NOMO-1 (cell line): Measurements from ENCODE around the gene STX17.

Experiments
- DNase-seq, 2 experiments: peaks; one replicate each; lab custom pipeline; 2025; ENCODE audit not compliant: unreplicated experiment in 2 of 2; lab: John Stamatoyannopoulos, UW

STX17 gene

DNA sequence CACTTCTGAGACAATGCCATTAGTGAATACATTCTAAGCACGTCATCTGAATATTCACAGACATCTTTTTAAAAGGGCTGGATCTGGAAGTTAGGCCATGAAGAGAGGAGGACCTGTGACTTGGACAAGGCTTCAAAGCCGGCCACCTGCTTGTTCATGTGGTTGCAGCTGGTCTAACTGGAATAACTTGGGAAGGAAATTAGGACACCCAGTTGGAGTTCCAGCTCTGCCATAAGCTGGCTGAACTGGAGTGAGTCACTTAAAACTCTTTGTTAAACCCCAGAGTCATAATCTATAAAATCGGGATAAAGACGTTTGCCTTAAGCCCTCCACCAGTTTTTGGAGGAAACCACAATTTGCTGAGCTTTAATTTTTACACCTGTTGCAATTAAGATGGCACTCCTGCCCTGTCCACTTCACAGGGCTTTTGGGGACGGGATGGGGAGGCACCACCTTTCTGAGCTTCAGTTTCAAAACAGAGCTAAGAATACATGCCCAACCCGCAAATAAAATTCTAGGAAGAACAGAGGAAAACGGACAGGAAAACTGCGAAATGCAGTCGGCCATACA is 536 bp upstream of the STX17 start:
- DNase-seq, result no peak

DNA sequence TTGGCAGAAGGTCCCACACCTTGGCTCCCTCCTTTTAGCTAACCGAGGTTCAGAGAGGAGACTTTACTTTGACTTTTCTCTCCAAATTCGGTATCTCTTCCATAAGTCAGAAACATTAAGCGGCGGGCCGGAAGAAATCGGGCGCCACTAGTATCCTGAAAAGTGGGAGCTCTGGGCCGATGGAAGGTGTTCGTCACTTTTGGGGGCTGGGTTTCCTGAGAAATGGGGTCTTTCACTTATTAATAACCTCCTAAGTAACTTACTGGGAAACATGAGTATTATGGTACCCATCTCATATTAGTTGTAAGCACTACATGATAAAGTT is 716 bp downstream of the STX17 start:
- peak in 1 of 2 experiments; percentile 36 for DNase-seq

- DNase-seq, result no peak
Measured at GRCh38 chr9:99911600-99911999, 5.1 kb downstream of the STX17 start.

DNA sequence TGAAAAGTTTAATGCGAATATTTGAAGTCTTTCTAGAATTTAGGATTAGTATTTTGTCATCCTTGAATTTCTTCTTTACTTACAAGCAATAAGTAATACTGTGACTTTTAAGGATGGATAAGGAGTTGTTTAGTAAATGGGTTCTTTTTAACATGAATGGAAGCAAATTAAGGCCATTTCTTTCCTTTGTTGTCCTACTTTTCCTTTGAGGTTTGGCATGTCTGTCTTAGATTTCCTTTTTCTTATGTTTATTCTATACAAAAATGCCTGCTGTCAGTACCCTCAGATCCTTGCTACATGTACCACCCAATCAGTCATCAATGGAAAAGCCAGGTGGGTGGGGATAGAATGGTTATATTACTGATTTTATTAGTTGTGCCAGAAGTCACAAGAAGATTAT is 10.2 kb downstream of the STX17 start:
- no peak for DNase-seq

DNA sequence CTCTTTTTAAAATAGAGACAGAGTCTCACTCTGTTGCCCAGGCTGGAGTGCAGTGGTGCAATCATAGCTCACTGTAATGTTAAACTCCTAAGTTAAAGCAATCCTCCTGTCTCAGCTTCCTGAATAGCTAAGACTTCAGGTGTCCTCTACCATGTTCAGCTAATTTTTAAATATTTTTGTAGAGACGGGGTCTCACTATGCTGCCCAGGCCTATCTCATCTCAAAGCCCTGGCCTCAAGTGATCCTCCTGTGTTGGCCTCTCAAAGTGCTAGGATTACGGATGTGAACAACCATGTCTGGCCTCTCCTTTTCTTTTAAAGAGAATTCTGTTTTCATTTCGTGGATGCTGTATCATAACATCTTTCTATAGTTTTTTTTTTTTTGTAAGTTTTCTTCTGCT is 11.7 kb downstream of the STX17 start:
- no peak for DNase-seq

DNA sequence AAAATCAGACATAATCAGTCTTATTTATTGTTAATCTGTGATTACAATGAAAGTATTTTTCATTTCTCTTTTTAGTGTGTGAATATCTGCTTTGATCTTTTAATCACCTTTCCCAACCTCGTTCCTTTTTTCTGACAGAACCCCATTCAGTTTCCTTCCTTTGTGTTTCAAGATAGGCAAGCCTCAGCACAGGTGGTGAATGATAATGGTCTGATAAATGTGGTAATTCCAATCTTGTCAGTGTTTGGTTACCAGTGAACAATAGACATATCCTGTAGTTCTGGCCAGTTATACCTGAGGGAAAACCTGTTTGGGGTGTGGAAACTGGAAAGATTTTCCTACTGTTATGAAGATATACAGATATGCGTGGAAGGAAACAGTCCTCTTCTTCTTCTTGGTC is 13.5 kb downstream of the STX17 start:
- DNase-seq, result no peak

DNA sequence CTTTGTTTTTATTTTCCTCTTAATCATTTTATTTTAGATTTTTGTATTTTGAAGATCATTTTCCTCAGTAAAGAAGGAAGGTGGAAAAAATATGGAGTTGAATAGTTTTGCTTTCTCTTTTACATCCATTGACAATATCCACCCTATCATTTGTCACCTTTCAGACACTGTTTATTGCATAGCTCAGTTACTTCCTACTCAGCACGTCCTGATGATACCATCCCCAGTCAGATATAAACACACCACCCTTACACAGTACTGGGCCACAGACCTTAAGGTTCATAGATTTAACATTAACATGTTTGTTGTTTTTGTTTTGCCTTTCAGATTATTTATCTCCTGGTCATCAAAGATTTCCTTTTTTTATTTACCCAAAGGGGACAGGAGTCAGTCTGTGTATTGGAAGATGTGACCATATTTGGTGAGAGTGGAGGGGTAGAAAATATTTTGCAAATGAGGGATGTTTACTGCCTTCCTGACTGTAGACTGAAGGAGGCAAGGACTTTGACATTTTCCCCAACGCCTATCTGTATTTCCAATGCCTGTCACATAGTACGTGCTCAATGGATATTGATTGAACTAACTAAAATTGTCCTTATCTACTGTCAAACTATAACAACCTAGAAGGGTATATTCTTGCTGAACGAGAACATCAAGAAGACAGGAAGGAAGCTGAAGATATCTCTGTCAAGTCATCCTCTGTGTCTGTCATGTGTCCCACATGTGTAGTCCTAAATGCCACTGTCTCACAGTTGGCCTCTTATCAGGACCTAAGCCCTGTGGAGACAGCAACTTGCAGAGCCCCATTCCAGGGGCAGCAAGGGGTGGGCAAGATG is 15.6 kb downstream of the STX17 start:
- DNase-seq, result no peak

- DNase-seq, result no peak
Measured at GRCh38 chr9:99922711-99923030, 16.2 kb downstream of the STX17 start.

DNA sequence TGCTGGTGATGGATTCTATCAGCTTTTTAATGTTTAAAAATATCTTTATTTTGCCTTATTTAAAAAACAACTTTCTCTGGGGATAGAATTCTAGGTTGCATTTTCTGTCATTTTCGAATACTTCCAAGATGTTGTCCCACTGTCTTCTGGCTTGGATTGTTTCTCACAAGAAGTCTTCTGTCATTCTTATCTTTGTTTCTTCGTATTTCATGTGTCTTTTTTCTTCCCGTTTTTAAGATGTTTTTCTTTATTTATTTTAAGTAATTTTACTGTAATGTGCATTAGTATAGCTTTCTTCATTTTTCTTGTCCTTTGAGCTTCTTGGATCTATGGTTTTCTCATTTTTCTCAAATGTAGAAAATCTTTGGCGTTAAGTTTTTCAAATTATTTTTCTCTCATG is 19.1 kb downstream of the STX17 start:
- DNase-seq, result no peak

DNA sequence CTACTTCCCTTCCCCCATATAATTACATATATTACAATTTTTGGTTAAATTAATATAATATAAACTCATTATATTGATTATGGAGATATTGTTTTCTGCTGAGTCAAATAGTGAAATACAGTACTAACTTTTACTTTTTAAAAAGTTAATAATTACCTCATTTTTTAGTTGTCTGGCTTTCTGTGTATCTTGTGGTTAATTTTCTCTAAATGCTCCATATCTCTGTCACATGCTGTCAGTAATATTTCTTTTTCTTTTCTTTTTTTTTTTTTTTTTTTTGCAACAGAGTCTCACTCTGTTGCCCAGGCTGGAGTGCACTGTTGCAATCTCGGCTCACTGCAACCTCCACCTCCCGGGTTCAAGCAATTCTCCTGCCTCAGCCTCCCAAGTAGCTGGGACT is 23.2 kb downstream of the STX17 start:
- DNase-seq, result no peak

DNA sequence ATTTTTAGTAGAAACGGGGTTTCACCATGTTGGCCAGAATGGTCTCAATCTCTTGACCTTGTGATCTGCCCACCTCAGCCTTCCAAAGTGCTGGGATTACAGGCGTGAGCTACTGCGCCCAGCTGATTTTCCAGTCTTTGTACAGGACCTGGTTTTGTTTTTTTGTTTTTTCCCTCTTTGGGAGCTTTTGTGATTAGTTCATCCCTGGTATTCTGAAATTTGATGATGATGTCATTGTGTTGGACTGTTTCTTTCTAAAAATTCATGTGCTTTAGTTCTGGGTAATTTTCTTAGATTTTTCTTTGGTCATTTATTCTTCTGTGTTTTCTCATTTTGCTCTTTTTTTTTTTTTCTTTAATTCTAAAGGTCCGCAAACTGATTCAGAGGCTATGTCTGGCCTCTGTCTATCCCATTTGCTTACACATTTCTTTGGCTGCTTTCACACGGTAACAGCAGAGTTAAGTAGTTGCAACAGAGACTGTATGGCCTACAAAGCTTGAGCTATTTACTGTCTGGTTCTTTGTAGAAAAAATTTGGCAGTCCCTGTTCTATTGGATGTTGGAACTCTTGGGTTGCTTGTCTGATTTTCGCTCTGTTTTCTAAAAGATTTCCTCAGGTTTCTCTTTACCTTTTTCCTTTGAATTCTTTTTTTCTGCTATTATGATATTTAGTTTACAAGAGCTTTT is 24.8 kb downstream of the STX17 start:
- DNase-seq, result no peak

DNA sequence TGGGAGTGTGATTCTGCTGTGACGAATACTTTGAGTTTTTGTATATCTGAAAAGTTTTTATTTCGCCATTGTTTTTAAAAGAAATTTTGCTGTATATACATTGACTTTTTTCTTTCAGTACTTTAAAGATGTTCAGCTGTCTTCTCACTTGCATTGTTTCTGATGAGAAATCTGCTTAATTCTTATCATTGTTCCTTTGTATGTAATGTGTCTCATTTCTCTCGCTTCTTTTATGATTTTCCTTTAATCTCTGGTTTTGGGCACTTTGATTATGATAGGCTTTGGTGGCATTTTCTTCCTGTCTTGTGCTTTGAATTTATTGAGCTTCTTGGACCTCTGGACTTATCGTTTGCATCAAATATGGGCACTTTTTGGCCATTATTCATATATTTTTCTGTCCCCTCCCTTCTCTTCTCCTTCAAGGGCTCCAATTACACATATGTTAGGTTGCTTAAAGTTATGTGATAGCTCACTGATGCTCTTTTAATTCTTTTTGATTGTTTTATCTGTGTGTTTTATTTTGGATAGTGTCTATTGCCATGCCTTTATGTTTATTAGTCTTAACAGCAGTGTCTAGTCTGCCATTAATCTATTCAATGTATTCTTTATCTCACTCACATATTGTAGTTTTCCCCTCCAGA is 30.6 kb downstream of the STX17 start:
- DNase-seq, result no peak

DNA sequence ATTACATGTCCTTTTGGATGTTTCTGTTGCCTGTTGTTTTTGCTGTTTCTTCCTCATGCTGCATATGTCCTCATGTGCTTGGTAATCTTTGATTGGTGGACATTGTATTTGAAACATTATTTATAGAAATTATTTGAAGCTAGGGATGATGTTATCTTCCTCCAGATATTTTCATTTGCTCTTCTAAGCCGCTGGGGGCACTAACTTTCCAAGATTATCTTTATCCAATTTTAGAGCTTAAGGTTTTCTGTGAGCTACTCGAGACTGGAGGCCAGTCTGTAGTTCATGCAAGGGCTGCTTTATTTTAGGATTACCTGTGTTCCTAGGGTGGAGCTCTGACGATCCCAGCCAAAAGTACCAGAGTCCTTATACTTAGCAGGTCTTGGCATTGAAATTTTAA is 40.9 kb downstream of the STX17 start:
- DNase-seq, result no peak

- DNase-seq, result no peak
Measured at GRCh38 chr9:99948482-99948881, 42.0 kb downstream of the STX17 start.

GRCh38 chr9:99948896-99949295 is 42.4 kb downstream of the STX17 start:
- no peak for DNase-seq

DNA sequence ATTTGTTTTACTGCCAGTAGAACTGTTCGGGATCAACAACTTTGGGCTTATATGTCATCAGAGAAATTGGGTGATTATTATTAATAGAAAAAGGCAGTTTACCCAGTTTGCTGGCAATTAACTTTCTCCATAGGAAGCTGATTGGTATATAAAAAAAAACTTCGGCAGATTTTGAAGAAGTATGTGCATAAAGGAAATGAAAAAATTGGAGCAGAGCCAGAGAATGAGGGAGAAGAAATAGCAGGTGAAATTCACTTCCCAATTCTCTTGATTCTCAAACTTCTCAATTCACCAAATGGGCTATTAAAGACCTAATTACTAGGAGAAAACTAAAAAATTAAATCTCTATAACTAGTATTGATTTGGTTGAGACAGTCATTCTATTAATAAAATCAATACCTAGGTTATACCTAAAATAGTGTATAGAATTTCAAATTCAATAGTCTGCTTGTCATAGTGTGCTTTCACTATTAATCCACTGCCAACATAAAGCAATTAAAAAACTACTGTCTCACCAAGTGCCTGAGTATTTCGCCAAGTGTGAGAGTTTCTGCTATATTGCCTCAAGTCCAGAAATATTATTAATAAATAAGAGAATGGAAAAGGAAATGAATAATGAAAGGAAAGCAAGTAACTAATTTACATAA is 47.5 kb downstream of the STX17 start:
- DNase-seq, result no peak

- DNase-seq, result no peak
Measured at GRCh38 chr9:99954819-99955218, 48.4 kb downstream of the STX17 start.

GRCh38 chr9:99955606-99956005 is 49.2 kb downstream of the STX17 start:
- no peak for DNase-seq

GRCh38 chr9:99962680-99963261 is 56.3 kb downstream of the STX17 start:
- DNase-seq, result no peak

DNA sequence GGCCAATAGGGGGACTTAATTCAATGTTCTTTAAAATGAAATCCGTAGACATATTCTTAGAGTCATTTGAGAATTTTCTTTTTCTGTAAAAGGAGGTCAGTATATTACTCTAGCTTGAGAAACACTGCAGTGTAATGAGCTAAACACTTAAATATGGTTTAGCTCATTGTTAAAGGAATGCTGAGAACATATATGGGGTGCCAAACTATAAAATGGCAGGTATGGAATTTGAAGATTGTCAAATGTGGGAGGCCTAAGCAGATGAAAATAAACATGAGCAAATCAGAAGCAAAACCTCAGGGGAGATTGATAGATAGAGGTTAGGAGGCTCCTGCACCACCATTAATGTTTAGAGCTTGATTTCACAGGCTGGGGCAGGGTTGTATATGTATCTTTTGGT is 57.9 kb downstream of the STX17 start:
- DNase-seq, result no peak

GRCh38 chr9:99966001-99966400 is 59.5 kb downstream of the STX17 start:
- DNase-seq, result no peak
